ENCODE measurements around the gene RXYLT1.
A peak's percentile ranks its signal among the peaks of the same experiment; 100 is the strongest.

RXYLT1 gene

GRCh38 chr12:63795032-63795687, 15.5 kb downstream of the RXYLT1 start:
- H3K4me3 ChIP-seq, result no peak overlapping the region
- H3K27ac ChIP-seq, result no peak overlapping the region

- Histone ChIP-seq H3K4me3 (no peak overlapping the region), H3K27ac (no peak overlapping the region)
These were observed 16.2 kb downstream of the RXYLT1 start for GRCh38 chr12:63795944-63796343.

- Histone ChIP-seq H3K27ac (no peak overlapping the region), H3K4me3 (no peak overlapping the region)
These were observed 22.4 kb downstream of the RXYLT1 start for GRCh38 chr12:63802012-63802608.

- H3K27ac ChIP-seq, result no peak overlapping the region
- no peak overlapping the region for H3K4me3 ChIP-seq
These were observed 25.0 kb downstream of the RXYLT1 start for GRCh38 chr12:63804746-63805145.

GRCh38 chr12:63805704-63806672, 26.3 kb downstream of the RXYLT1 start:
- H3K4me3 ChIP-seq, result no peak overlapping the region
- no peak overlapping the region for H3K27ac ChIP-seq

- Histone ChIP-seq H3K27ac (no peak overlapping the region), H3K4me3 (no peak overlapping the region)
These were observed 28.9 kb downstream of the RXYLT1 start for GRCh38 chr12:63808631-63809030.

- no peak overlapping the region for H3K27ac ChIP-seq
- no peak overlapping the region for H3K4me3 ChIP-seq
These were observed 29.9 kb downstream of the RXYLT1 start for GRCh38 chr12:63809566-63809965.

GRCh38 chr12:63811334-63811733, 31.6 kb downstream of the RXYLT1 start:
- H3K4me3 ChIP-seq, result no peak overlapping the region
- no peak overlapping the region for H3K27ac ChIP-seq

- H3K4me3 ChIP-seq, result no peak overlapping the region
- no peak overlapping the region for H3K27ac ChIP-seq
These were observed 32.0 kb downstream of the RXYLT1 start for GRCh38 chr12:63811755-63812154.

GRCh38 chr12:63814146-63814772, 34.5 kb downstream of the RXYLT1 start:
- Histone ChIP-seq H3K27ac (no peak overlapping the region), H3K4me3 (no peak overlapping the region)

- H3K4me3 ChIP-seq, result no peak overlapping the region
- H3K27ac ChIP-seq, result no peak overlapping the region
These were observed 35.8 kb downstream of the RXYLT1 start for GRCh38 chr12:63815482-63815852.

- Histone ChIP-seq H3K27ac (no peak overlapping the region), H3K4me3 (no peak overlapping the region)
These were observed 36.3 kb downstream of the RXYLT1 start for GRCh38 chr12:63816031-63816430.

GRCh38 chr12:63820427-63820826, 40.7 kb downstream of the RXYLT1 start:
- H3K27ac ChIP-seq, result no peak overlapping the region
- no peak overlapping the region for H3K4me3 ChIP-seq

- H3K4me3 ChIP-seq, result peak overlapping the region; percentile 22 to 41 (median 29)
- peak overlapping the region in 1 of 21 experiments; percentile 21 for H3K27ac ChIP-seq
These were observed 42.1 kb downstream of the RXYLT1 start for GRCh38 chr12:63821781-63822251.

- peak overlapping the region in 5 of 7 experiments; percentile 22 to 41 (median 30) for H3K4me3 ChIP-seq
- no peak overlapping the region for H3K27ac ChIP-seq
These were observed 42.6 kb downstream of the RXYLT1 start for GRCh38 chr12:63822352-63822751.

GRCh38 chr12:63823040-63823439, 43.3 kb downstream of the RXYLT1 start:
- Histone ChIP-seq H3K4me3 (no peak overlapping the region), H3K27ac (no peak overlapping the region)

- no peak overlapping the region for H3K4me3 ChIP-seq
These were observed 46.4 kb downstream of the RXYLT1 start for GRCh38 chr12:63826006-63826585.

GRCh38 chr12:63828867-63829266, 49.2 kb downstream of the RXYLT1 start:
- Histone ChIP-seq H3K27ac (no peak overlapping the region), H3K4me3 (no peak overlapping the region)

More at GRCh38 chr12:63826006-63826585, 46.4 kb downstream of the RXYLT1 start:
- no peak overlapping the region for H3K27ac ChIP-seq

- H3K27ac ChIP-seq, result no peak overlapping the region
- no peak overlapping the region for H3K4me3 ChIP-seq
These were observed 56.3 kb downstream of the RXYLT1 start for GRCh38 chr12:63836046-63836445.

- Histone ChIP-seq H3K4me3 (no peak overlapping the region), H3K27ac (no peak overlapping the region)
These were observed 57.2 kb downstream of the RXYLT1 start for GRCh38 chr12:63836936-63837335.

Measured in skin epidermis (tissue), 12 donors.